PC-3 (cell line): ENCODE measurements around the gene KLB.

Experiments
- EZH2 ChIP-seq: fragments of 300-600 bp; sonication (generic); IDR thresholded peaks from one replicate; pipeline ENCODE4 v1.6.1; 2017; ENCODE audit warnings: antibody characterized with exemption, mild to moderate bottlenecking, low read length; ENCODE audit not compliant: unreplicated experiment
- EZH2phosphoT487 ChIP-seq: fragments of 300-600 bp; sonication (generic); IDR thresholded peaks from 2 replicates; pipeline ENCODE4 v1.6.1; 2018; ENCODE audit warnings: mild to moderate bottlenecking, antibody characterized with exemption, low read length, borderline replicate concordance
- TF ChIP-seq, protein P1 (sequence below): fragments of 300-600 bp; sonication (generic); conservative IDR thresholded peaks from 2 replicates; pipeline ENCODE4 v1.5.1; 2017; ENCODE audit warnings: antibody characterized with exemption, low read depth, mild to moderate bottlenecking, low read length

GRCh38 chr4:39429476-39430334 is 23.0 kb downstream of the KLB start:
- TF ChIP-seq, protein P1, sequence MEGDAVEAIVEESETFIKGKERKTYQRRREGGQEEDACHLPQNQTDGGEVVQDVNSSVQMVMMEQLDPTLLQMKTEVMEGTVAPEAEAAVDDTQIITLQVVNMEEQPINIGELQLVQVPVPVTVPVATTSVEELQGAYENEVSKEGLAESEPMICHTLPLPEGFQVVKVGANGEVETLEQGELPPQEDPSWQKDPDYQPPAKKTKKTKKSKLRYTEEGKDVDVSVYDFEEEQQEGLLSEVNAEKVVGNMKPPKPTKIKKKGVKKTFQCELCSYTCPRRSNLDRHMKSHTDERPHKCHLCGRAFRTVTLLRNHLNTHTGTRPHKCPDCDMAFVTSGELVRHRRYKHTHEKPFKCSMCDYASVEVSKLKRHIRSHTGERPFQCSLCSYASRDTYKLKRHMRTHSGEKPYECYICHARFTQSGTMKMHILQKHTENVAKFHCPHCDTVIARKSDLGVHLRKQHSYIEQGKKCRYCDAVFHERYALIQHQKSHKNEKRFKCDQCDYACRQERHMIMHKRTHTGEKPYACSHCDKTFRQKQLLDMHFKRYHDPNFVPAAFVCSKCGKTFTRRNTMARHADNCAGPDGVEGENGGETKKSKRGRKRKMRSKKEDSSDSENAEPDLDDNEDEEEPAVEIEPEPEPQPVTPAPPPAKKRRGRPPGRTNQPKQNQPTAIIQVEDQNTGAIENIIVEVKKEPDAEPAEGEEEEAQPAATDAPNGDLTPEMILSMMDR: no peak
- TF ChIP-seq EZH2: no peak
- TF ChIP-seq EZH2phosphoT487: no peak
